ENCODE measurements around the gene PTPRA.

- TF ChIP-seq SATB2 (CRISPR knock-in tag; IDR thresholded peaks at IDR 0.05) (no peak), ARID5B (CRISPR knock-in tag; IDR thresholded peaks at IDR 0.05) (no peak), CEBPG (CRISPR knock-in tag; IDR thresholded peaks at IDR 0.05) (no peak), E2F2 (CRISPR knock-in tag; IDR thresholded peaks at IDR 0.05; ENCODE audit: borderline replicate concordance) (no peak), FOXO4 (CRISPR knock-in tag; conservative IDR thresholded peaks at IDR 0.05) (no peak), TRIM24 (CRISPR knock-in tag; IDR thresholded peaks at IDR 0.05) (no peak), ZSCAN20 (CRISPR knock-in tag; IDR thresholded peaks at IDR 0.05; ENCODE audit: borderline replicate concordance) (no peak), CEBPB (IDR thresholded peaks at IDR 0.05; ENCODE audit: borderline replicate concordance, low read depth, low read length) (no peak), NCOR1 (IDR thresholded peaks at IDR 0.05; ENCODE audit: borderline replicate concordance, low read length) (no peak), ZNF639 (CRISPR knock-in tag; conservative IDR thresholded peaks at IDR 0.05) (no peak), CTCF (CRISPR knock-in tag; IDR thresholded peaks at IDR 0.05) (no peak), ZNF557 (CRISPR knock-in tag; IDR thresholded peaks at IDR 0.05) (no peak), YEATS4 (CRISPR knock-in tag; IDR thresholded peaks at IDR 0.05; ENCODE audit: borderline replicate concordance) (no peak)
Observed at GRCh38 chr20:2864626-2865025, 8.7 kb upstream of the PTPRA start.
